NCI-H774 (cell line): ENCODE results near the gene PPM1E.
"Not testable (repeated sequence)": the region's sequence is repeated elsewhere in the genome, so short reads cannot be mapped to it uniquely, and the experiment has no call there.

Experiments
- DNase-seq: peaks from one replicate; lab custom pipeline; 2025; lab: John Stamatoyannopoulos, UW

Gene PPM1E

DNA sequence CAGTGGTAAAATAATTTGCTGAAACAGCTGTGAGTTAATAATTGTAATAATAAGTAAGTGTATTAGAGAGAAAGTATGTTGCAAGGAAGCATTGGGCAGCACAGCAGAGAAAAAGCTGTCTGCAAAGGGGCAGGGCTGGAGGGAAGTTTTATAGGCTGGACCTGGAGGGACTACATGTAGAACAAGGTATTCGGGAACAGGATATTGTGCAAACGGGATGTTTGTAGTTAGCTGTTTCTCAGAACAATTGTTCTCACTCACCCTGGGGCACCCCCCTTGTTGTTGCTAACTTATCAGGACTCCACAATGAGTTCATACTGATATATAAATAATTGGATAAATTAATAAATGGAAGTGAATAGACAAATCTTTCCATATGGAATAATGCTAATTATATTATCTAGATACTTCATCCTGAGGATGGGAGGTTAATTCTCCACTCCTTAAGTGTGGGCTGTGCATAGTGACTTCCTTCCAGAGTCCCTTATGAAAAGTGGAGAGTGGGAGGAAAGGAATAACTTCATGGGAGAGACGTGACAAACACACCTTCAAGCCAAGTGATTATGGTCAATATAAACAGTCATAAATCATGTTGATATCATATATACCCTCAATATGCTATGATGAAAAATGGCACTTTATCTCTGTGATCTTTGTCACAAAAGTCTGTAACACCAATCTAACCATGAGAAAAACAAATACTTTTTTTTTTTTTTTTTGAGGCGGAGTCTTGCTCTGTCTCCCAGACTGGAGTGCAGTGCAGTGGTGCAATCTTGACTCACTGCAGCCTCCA lies 85.4 kb downstream of the PPM1E start:
- no peak for DNase-seq

DNA sequence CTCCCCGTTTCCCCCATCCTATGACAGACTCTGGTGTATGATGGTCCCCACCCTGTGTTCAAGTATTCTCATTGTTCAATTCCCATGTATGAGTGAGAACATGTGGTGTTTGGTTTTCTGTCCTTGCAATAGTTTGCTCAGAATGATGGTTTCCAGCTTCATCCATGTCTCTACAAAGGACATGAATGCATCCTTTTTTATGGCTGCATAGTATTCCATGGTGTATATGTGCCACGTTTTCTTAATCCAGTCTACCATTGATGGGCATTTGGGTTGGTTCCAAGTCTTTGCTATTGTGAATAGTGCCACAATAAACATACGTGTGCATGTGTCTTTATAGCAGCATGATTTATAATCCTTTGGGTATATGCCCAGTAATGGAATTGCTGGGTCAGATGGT lies 90.8 kb downstream of the PPM1E start:
- DNase-seq: not testable (repeated sequence)

GRCh38 chr17:58850106-58850505 lies 94.5 kb downstream of the PPM1E start:
- DNase-seq: not testable (repeated sequence)

DNA sequence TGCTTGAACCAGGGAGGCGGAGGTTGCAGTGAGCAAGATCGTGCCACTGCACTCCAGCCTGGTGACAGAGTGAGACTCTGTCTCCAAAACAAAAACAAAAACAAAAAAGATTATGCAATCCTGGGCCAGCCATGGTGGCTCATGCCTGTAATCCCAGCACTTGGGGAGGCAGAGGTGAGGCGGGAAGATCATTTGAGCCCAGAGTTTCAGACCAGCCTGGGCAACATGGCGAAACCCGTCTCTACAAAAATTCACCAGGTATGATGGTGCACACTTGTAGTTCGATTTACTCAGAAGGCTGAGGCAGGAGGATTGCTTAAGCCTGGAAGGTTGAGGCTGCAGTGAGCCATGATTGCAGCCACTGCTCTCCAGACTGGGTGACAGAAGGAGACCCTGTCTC lies 109.6 kb downstream of the PPM1E start:
- DNase-seq: no peak

DNA sequence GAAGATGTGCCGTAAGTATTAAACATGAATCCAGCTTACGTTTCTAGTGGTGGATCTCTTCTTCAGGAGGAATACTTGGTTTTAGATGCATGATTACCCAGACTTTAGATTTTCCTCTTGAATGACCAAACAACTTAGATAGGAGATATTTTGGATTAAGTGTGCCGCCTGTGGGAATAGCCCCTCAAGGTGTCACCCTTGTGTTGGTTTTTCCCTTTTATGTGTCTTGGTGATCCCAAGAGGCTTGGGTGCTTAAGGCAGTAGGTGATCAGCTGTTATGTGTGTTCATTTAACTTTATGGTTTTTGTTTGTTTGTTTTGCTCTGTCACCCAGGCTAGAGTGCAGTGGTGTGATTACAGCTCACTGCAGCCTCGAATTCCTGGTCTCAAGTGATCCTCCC lies 115.1 kb downstream of the PPM1E start:
- no peak for DNase-seq

- no peak for DNase-seq
Observed at GRCh38 chr17:58873926-58874325, 118.3 kb downstream of the PPM1E start.

GRCh38 chr17:58875261-58875660 lies 119.6 kb downstream of the PPM1E start:
- no peak for DNase-seq

DNA sequence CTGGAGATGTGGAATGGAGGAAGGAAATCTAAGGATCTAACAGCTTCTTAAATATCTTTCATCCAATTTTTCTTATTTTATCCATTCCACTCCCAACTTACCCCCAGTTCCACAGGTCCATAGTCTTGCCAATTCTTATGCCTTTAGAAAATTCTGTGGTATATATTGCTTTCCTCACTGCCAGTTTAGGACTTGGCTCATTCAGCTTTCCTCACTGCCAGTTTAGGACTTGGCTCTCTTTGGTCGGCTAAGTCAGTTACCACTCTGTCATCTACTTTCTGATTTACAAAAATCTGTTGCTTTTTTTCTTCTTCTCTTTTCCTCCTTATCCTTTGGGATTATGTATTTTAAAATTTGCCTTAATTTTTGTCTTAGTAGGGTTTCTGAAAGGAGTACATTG lies 128.5 kb downstream of the PPM1E start:
- DNase-seq: no peak

DNA sequence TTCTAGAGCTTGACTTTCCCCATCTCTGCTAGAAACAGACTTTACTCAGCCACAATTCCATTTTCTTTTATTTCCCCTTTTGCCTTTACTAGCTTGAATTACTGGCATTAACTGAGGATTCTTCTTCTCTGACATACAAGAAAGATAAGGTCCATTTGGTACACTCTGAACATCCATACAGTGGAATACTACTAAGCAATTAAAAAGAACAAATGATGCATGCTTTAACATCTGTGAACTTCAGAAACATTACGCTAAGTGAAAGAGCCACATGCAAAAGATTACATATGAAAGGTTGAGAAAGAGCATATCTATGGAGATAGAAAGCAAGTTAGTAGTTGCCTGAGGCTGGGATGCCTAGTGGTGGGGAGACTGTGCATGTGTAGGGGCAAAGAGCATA lies 130.9 kb downstream of the PPM1E start:
- no peak for DNase-seq

DNA sequence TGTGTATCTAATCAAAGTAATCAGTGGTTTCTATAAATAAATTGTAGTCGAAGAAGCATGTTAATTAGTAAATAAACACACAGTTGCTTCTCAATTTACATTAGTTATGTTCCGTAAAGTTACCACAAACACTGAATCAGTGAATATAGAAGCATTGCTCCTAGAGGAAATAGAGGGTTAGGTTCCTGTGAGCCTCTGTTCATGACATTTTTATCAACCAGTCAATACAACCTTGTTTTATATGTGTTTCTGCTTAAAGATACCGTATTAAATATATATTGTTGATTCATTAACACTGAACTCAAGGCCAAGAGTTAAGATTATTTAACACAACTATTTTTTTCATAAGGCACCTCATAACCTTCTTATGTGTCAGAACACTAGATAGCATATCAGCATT lies 134.3 kb downstream of the PPM1E start:
- DNase-seq: no peak

- DNase-seq: no peak
Observed at GRCh38 chr17:58899191-58899590, 143.5 kb downstream of the PPM1E start.

GRCh38 chr17:58902322-58902721 lies 146.7 kb downstream of the PPM1E start:
- no peak for DNase-seq

DNA sequence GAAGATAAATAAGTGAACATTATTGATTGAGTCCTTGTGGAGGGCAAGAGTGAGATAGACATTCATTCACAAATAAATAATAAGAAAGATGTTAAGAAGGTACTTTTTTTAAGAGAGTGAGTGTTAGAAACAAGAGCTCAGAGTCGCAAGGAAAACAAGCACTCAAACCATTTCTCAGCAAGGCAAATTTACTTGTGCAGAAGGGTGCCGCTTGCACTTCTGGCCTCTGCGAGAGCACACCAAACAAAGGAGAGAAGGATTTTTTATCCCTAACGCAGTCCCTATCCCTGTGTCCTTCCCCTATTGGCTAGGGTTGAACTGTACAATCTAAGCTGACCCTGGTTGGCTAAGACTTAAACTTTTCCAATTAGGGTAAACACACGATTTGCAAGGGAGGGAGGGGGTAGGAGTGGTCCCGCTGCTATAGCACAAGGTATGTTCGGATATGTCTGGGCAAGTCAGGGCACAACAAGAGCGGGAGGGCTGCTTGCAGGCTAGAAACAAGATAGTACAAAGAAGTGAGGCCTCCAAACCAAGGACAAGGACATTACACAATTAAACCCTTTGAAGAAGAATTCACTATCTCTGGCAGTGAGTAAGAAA lies 156.2 kb downstream of the PPM1E start:
- no peak for DNase-seq

DNA sequence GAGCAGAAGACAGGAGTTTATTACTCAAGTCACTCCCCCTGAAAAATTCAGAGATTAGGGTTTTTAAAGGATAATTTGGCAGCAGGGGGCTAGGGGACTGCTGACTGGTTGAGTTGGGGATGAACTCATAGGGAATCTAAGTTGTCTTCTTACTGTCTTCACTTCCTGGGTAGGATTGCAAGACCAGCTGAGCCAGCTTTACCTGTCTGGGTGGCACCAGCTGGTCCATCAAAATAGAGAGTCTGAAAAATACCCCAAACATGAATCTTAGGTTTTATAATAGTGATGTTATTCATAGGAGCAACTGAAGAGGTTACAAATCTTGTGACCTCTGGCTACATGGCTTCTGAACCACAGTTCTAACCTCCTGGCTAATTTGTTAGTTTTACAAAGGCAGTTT lies 157.9 kb downstream of the PPM1E start:
- no peak for DNase-seq

DNA sequence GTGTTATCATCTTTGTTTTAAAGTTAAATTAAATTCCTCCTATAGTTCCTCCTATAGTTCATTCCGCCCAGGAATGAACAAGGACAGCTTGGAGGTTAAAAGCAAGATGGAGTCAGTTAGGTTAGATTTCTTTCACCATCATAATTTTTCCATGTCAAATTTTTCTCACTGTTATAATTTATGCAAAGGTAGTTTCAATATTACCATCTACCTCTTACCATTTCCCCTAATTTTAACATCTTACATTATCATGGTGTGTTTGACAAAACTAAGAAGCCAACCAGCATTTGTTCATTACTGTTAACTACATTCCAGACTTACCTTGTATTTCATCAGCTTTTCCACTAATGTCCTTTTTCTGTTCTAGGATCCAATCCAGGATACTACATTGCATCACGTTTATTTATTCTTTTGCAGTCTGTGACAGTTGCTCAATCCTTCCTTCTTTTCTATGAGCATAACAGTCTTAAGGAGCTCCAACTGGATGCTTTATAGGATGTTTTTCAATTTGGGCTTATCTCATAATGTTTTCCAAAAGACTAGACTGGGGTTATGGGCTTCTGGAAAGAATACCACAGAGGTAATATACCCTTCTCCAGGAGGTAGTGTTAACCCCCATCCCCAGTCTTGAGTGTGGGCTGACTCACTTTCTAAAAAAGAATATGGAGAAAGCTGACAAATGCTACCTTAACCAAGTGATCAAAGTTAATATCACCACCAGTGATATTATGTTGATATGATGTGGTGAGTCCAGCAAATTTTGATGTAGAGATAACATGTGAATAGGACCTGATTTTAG lies 158.5 kb downstream of the PPM1E start:
- no peak for DNase-seq

- DNase-seq: no peak
Observed at GRCh38 chr17:58917228-58917627, 161.6 kb downstream of the PPM1E start.

DNA sequence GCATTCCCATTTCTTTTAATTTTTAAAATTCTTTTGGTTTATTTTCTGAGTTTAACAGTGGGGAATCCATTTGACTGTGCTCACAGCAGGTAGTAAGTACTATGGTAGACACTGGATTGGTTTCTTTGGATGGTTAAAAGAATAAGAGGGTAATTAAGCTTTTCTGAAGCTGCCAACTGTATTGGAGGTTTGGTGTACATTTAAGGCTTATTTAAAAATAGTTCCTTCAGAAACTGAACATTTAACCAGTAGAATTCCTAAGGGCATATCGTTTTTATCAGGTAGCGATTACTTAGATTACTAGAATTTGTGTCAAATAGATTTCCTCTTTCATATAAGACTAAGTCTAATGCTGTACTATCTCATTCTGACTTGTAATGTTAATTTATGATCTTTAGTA lies 162.4 kb downstream of the PPM1E start:
- peak; percentile 13 for DNase-seq

GRCh38 chr17:58918884-58919283 lies 163.2 kb downstream of the PPM1E start:
- DNase-seq: no peak

- no peak for DNase-seq
Observed at GRCh38 chr17:58920773-58921172, 165.1 kb downstream of the PPM1E start.

- peak; percentile 8 for DNase-seq
Observed at GRCh38 chr17:58932956-58933355, 177.3 kb downstream of the PPM1E start.

DNA sequence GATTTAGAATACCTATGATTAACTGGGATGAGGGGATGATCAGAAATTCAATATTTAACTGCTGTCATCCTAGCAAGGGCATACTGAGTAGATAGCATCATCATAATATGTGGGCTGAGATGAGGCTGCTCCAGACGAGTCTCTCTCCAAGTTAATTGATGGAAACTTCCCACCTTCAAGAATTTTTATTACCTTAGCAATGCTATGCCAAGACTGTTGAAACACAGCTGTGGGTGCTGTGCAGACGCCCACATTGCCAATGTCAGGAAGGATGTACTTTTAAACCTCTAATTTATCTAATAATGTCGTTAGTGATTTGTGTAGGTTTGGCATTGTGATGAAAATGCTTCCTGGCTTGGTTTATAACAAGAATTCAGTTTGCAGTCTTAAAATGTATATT lies 180.6 kb downstream of the PPM1E start:
- DNase-seq: no peak

- no peak for DNase-seq
Observed at GRCh38 chr17:58944166-58944565, 188.5 kb downstream of the PPM1E start.

- no peak for DNase-seq
Observed at GRCh38 chr17:58947411-58947810, 191.8 kb downstream of the PPM1E start.
